GM19239 (cell line): Measurements from ENCODE around the gene SPAG16.
"Not testable (repeated sequence)": the region's sequence is repeated elsewhere in the genome, so short reads cannot be mapped to it uniquely, and the experiment has no call there.

Experiments
- DNase-seq: peaks from one replicate; pipeline ENCODE4 v3.0.0; 2011; ENCODE audit warnings: low spot score; ENCODE audit not compliant: insufficient read length
- FAIRE-seq: peaks from 2 replicates; lab custom pipeline; 2011; peaks lifted over from hg19 to GRCh38; lab: Jason Lieb, UNC

Gene SPAG16

DNA sequence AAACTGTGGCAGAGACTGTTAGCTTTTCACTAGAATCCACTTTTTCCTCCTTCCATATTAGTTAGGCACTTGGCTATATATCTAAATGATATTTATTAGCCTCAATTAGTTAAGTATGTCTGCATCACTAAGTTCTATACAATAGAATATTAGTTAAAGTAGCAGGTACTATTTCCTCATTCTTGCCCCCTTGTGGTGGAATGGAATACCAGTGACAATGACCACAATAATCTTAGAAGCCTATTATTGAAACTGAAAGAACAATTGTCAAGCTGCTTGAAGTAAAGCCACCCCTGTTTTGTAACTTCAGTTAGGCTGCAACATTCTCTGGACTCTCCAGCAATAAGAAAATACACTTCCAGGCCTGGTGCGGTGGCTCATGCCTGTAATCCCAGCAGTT lies 650.3 kb downstream of the SPAG16 start:
- FAIRE-seq (peak; percentile 68), DNase-seq (peak; percentile 17)

DNA sequence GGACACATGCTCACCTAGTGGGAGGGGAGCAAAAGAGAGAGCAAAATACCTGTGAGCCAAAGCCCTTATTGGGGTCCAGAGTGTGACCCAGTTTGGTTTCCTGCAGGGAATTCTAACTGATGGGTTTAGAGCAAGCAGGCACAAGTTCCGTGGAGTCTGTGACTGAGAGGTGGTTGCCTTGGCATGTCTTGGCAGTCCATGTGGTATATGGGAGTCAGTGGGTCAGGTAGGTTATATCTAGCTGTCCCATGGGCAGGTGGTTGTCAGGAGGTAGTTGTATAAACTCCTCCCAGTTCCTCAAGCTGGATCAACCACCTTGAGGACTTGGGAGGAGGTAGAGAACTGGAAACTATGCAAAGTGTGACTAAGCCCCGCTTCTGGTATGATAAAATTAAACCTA lies 673.8 kb downstream of the SPAG16 start:
- no peak for FAIRE-seq
- no peak for DNase-seq

DNA sequence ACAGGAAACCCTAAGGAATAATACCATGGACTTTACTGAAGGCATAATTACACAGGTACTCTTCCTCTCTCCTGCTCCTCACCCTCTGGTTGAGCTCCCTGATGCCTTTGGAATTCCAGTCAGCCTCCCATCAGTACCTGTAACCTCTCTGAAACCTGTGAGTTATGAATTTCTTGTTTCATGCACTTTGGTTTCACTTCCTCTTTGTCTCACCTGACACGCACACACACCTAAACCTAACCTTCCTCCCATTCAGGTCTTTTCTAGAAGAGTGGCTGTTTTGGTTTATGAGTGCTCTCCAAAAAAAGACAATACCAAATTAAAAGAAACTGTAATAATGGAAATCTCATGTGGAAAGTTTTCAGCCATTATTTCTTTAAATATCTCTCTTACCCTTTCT lies 675.3 kb downstream of the SPAG16 start:
- FAIRE-seq (no peak), DNase-seq (no peak)

DNA sequence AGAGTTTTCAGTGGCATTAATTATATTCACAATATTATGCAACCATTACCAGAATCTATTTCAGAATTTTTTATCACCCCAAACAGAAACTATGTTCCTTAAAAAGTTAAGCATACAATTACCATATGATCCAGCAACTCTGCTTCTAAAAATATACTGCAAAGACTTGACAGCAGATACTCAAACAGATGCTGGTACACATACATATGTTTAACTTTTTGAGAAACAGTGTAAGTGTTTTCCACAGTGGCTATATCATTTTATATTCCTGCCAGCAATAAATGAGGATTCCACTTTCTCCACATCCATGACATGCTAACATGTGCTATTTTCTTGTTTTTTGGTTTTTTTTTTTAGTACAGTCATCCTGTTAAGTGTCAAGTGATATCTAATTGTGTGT lies 687.3 kb downstream of the SPAG16 start:
- DNase-seq (no peak), FAIRE-seq (no peak)

DNA sequence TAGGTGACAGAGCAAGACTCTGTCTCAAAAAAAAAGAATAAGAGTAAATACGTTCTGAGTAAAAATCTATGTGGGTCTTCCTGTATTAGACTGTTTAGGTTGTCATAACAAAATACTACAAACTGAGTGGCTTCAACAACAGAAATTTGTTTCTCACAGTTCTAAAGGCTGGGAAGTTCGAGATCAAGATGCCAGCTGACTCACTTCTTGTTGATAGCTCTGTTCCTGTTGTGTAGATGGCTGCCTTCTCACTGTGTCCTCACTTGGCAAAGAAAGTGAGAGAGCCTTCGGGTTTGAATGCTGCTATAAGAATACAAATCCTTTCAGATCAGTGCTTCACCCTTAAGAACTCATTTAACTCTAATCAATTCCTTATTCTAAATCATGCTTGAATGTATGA lies 696.6 kb downstream of the SPAG16 start:
- FAIRE-seq (no peak), DNase-seq (no peak)

DNA sequence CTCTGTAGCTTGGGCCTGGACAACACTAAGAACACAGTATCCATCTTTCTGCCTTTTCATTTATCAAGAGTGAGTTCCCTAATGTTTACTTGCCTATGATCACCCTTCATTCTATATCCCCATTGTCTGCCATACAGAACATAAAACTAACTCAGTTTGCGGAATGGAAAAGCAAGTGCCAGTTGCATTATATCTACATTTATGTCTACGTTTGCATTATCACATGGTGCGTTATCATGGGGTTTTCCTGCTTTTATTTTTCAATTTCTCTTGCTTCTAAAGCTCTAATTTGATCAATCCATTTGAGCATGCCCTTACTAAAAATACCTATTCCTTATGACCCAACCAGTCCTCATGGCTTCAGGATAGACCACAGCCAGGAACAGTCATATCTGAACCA lies 704.9 kb downstream of the SPAG16 start:
- no peak for FAIRE-seq
- no peak for DNase-seq

DNA sequence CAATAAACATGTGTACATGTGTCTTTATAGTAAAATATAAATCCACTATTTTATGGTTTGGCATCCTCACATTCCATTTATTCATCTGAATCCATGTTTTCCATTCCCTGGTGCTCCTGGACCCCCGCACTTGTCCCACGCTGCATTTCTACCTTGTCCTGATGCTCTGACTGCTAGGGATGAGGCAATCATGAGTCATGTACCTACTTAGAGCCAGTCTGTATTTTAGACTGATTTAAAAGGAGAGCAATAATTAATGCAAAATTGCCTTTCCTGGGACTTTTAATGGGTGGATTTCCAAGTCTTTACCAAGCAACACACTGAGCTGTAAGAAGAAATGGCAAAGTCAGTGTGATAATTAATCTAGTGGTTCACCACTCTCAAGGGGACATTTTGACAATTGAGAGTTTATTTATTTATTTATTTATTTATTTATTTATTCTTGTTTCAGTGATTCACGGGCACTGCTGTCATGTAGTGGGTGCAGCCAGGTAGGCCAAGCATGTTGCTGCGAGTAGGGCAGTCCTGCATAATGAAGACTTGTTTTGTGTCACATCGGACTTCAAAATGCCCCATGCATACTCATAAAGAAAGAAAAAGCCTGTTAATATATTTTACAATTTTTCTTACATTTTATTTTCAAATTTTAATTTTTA lies 707.3 kb downstream of the SPAG16 start:
- DNase-seq, result no peak
- no peak for FAIRE-seq

DNA sequence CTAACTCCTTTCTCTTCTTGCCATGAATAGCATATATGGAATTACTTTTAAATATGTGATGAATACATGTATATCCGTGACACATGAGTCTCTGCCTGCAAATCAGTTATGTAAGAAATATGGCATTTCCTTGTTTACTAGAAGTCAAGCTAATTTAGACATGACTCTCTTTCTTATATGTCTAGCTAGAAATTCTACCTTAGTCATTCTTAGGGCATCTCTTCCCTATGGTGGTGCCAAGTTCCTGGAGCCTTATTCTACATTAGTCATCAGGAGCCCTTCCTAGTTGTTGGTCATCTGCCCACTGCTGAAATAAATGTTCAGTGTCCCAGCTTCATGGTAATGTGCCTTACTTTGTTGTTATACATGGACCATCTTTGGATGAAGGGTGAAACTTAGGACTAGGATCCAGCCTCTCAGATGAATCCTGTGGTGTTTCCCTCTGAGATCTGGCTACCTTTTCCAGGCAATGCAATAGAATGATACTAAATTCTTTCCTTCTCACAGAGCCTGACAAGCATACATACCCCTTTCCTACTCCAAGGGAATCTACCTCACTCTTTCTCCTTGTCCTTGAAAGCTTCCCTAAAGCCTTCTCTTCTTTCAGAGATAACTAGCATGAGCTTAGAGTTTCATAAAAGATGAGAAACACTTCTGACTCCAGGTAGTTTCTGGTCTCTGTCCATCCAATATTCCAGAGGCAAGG lies 711.3 kb downstream of the SPAG16 start:
- no peak for DNase-seq
- FAIRE-seq, result no peak

DNA sequence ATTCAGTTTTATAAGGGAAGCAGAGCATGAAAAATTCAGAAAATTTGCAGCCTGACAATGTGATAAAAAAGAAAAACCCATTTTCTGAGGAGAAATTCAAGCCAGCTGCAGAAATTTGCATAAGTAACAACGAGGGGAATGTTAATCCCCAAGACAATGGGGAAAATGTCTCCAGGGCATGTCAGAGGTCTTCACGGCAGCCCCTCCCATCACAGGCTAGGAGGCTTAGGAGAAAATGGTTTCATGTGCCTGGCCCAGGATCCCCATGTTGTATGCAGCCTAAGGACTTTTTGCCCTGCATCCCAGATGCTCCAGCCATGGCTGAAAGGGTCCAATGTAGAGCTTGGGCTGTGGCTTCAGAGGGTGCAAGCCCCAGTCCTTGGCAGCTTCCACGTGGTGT lies 714.7 kb downstream of the SPAG16 start:
- not testable (repeated sequence) for FAIRE-seq, DNase-seq

DNA sequence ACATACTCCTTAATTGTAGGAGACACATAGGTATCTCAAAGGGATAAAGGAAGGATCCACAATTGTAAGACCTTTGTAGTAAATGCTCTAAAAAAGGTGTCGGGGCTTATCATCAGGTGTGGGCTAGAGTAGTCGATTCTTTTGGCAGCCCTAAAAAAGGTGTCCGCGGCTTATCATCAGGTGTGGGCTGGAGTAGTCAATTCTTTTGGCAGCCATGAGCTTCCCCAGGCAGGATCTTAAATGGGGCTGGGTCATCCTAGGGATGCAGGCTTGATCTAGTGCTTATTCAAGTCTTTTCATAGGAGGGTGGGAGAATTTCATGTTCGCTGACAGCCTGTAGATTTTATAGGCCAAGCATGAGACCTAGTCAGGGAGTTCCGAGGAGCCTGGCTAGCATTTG lies 720.2 kb downstream of the SPAG16 start:
- FAIRE-seq, result no peak

DNA sequence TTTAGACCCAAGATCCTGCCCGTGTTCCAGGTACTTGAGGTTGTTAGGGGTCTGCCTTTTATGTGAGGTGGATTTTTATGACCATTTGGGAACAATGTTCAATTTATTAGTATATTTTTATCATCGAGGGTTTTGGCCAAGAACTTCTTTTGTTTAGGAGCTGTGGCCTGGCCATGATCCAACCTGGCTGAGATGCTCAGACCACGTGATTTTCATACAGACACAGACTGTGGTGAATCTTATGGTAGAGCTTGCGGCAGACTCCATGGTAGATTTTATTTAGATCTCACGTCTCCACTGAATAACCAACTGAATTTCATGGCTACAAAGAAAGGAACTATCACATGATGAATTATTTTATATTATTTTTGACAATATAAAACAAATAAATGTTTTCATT lies 721.1 kb downstream of the SPAG16 start:
- FAIRE-seq (no peak), DNase-seq (no peak)

More for the DNA sequence above, 720.2 kb downstream of the SPAG16 start:
- DNase-seq, result no peak

DNA sequence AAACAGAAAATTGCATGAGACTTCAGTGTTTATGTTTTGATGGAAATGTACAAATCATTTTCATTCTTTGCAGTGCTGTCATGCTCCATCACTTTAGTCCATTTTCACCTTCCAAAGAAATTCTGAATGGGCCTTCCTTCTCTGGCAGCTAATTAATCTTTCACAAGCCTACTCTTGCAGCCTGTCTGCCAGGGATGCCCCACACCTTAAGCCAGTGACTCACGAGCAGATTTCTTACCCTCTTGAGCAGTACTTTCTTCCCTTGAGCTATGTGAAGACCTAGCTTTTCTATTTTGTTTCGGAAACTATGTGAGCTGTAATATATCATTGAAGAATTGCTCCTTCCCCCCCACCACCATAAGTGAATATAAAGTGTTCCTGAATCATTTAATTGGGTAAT lies 722.3 kb downstream of the SPAG16 start:
- no peak for DNase-seq
- FAIRE-seq, result no peak

DNA sequence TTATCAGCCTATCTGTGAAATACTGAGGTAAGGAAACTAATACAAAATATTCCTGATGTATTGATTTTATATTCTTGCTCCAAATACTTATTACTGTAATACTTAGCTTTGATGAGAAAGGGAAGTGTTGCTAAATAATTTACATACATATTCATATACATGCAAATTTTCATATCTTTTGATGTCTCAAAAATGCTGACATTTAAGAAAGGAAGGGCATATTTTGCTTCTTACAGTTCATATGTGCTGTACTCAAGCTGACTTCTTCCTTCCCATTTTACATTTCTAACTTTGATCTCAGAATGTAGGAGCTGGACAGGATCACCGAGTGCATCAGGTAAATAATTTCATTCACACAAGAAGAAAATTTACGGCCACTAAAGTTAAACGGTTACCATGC lies 727.4 kb downstream of the SPAG16 start:
- FAIRE-seq, result no peak
- no peak for DNase-seq

DNA sequence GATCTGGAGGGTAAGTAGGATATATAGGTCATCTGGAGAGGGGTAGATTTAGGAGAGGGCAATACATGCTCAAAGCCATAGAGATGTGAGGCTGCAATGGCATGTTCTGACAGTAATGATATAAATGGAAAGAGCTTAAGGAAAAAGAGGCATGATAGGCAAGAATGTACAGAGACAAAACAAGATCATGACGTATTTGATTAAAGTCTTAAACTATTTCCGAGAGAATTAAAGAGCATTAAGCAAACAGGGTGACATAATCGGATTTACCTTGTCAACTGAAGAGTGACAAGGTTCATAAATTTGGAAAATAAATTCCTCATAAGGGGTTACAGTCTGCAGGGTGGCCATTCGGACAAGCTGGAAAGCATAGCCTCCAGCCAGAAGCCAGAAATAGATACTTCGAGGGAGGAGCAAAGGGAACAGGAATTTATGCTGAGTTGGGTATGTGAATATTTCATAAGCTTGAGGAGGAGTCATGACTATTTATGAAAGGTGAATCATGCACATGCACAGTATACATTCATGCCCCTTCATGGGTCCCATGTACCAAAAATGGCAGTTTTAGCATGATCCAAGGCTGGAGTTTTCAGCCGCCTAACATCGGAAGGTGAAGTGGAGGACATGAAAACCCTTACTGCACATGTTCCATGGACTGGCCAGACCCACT lies 730.4 kb downstream of the SPAG16 start:
- DNase-seq, result no peak
- FAIRE-seq, result no peak

DNA sequence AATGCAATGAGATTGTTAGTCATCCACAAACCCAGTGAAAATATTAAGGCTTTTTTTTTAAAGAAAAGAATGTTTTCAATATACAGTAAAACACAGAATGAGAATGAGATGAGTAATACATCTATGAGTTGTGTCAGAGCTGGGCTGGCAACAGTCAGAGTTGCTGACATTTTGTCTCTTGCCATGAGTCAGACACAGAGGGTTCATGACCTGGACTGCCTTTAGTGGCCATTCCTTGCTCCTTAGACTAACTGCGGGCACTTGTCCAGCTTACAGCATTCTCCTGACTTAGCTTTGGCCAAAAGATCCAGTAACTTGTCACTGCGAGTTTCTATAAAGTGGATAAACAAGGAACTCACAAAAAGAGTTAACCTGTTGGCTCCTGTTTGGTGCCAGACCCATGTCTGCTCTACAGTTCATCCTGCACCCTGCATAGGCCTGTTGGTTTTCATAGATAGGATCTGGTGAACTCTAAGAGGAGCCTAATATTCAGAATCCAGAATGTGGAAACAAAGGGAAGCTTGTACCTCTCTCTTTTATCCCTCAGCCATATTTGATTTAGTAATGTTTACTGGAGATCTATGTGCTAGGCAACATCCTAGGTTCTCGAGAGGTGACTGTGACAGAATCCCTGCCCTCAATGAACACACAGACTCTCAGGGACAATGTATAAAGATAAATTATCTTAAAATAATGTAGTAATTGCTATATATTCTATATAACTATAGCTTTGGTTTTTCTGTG lies 735.1 kb downstream of the SPAG16 start:
- no peak for FAIRE-seq
- no peak for DNase-seq

DNA sequence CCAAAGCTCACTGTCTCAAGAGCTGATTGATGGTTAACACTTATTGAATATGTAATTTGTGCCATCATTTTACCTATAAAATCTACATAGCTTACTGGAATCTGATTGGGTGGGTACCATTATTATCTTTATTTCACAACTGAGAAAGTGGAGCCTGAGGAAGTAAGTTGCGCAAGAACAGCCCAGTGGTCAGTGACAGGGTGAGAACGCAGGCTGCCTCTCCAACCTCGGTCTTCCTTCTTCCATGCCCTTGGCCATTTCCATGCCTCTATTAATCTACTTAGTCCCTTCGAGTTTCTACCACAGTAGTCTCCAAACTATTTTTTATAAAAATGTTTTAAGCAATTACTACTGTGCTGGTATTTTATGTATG lies 735.7 kb downstream of the SPAG16 start:
- no peak for FAIRE-seq
- no peak for DNase-seq

DNA sequence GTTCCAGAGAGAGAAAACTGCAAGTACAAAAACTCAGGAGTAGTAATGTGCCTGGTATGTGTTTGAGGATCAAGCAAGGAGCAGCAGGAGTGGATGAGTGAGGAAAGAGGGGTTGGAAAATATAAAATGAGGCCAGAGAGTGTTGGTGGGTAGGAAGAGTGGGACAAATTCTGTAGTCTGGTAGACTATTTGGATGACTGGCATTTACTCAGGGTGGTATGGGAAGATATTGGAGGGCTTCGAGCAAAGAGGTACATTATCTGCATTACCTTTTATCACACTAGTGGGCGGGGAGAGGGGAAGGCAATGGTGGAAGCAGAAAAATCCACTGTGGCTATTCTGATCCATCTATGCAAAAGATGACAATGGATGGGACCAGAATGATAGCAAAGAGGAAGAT lies 744.9 kb downstream of the SPAG16 start:
- no peak for DNase-seq
- FAIRE-seq, result no peak

DNA sequence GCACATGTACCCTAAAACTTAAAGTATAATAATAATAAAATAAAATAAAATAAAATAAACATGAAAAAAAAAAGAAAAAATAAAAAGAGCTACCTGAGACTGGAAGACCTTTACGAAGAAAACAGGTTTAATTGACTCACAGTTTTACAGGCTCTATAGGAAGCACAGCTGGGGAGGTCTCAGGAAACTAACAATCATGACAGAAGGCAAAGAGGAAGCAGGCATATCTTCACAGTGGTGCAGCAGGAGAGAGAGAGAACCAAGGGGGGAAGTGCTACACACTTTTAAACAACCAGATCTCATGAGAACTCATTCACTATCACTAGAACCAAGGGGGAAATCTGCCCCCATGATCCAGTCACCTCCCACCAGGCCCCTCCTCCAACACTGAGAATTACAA lies 747.3 kb downstream of the SPAG16 start:
- DNase-seq (no peak), FAIRE-seq (no peak)

DNA sequence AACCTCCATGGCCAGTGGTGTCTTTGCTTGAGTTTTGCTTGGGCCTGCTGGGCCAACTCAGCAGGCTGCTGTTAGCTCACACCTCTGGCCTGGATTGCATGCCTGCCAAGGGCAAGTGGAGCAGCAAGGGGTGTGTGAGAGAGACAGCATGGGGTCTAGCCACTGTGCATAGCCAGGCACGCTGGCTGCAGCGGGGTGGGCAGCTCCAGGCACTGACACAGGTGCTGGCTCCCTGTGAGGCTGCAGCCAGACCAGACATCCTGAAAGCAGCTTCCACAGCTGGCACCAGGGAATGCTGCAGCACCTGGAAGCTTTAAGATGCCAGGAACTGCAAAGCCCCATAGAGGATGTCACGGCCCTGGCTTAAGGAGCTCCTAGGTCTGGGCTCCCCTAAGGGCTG lies 750.2 kb downstream of the SPAG16 start:
- no peak for FAIRE-seq
- no peak for DNase-seq

DNA sequence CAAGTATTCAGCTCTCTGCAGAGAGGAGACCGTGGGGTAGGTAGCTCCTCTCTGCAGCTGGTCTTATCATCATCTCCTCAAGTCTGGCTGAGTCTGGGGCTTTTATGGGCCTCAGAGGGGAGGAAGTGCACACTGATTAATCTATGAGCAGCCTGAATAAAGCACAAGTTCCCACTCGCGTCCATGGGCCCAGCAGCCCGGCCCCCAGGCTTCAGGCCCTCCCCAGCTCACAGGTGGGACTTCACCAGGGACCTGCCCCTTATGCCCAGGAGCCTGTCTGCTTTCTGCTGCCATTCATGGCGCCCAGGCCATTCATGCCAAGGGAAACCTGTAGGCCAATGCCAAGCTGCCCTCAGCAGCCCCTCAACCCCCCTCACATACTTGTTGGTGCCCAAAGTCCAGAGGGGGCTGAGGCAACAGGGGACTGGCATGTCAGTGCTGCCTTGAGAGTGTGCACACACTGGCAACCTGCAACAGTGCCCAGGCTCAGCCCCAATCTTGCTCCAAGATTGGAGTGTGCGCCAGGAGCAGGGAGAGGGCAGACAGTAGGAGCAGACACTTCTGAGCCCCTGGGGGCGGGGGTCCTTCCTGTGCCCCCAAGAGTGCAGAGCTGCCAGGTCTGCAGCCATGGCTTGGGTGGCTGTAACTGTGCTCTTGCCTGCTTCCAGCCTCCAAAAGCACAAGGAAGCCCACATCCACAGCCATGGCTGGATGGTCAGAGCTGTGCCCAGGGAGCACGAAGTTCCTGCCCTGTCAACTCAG lies 751.0 kb downstream of the SPAG16 start:
- DNase-seq (no peak), FAIRE-seq (no peak)
